Stimulated activated naive CD8-positive, alpha-beta T cell treated with anti-CD3 and anti-CD28 coated beads, Interleukin-15, Interleukin-2, amounts not matched to agents 100 ng/mL and 50 ng/mL, for 24 hours (primary cell): Measurements from ENCODE around the gene OR51I1.

Source experiments
- H3K27ac Mint-ChIP-seq: one replicate; pipeline ENCODE4 v1.8.0; 2021; ENCODE audit warnings: mild to moderate bottlenecking, mixed read lengths
- H3K27me3 Mint-ChIP-seq: one replicate; pipeline ENCODE4 v1.8.0; 2021; ENCODE audit warnings: mixed read lengths
- H3K36me3 Mint-ChIP-seq: one replicate; pipeline ENCODE4 v1.8.0; 2021; ENCODE audit warnings: low read depth, mixed read lengths
- H3K4me1 Mint-ChIP-seq: one replicate; pipeline ENCODE4 v1.8.0; 2021; ENCODE audit warnings: low read depth, mixed read lengths
- H3K4me3 Mint-ChIP-seq: one replicate; pipeline ENCODE4 v1.8.0; 2021; ENCODE audit warnings: mild to moderate bottlenecking, mixed read lengths
- H3K9me3 Mint-ChIP-seq: one replicate; pipeline ENCODE4 v1.8.0; 2021; ENCODE audit warnings: mixed read lengths

OR51I1 gene

DNA sequence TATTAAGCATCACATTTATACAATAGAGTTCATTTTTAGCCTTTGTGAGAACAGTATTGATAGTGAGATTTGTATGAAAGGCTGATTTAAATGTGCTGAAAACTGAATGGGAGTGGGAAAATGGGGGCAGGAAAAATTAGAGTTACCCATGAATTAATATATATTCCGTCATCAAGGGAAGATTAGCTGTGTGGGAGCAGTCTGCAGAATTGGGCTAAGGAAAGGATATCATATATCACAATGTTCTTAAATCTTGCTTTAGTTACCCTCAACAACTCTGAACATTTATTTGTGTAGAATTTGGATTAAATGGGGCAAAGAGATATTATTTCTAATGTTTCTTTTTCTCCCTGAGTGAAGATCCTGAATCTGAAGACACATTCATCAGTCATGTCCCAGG is 19.5 kb downstream of the OR51I1 start, which contains the start of gene OR51Q1:
OR51Q1 (plus strand) TSS at position 301 of the 400 bp plus-strand sequence; CDS start at position 391, 90 bp downstream.
- no peaks in the 10 kb centered on the region for H3K36me3 Mint-ChIP-seq
- H3K4me1 Mint-ChIP-seq, result no peaks in the 10 kb centered on the region
- H3K27ac Mint-ChIP-seq, result no peak within 1 kb of the TSS
- no peak within 1 kb of the TSS for H3K4me3 Mint-ChIP-seq
- H3K27me3 Mint-ChIP-seq, result peaks cover 26% of the 10 kb centered on the region
- H3K9me3 Mint-ChIP-seq, result peaks cover 4% of the 10 kb centered on the region

DNA sequence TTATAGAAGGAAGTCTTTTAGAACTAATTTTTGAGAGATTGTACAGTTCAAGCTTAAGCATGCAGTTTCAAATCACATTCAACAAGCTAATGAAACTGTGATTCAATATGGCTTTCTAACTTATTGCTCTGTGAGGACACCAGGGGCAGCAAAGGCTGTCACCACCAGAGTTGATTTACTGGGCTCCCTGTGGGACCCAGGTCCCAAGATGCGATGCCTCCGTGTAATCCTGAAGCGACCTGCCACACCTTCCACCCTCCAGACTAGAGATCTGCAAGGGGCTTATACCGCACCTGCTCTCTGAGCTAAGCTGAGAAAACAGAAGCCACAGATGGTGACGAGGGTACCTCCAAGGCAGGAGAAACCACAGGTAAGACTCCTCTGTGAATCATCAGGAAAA is 20.3 kb downstream of the OR51I1 start:
- Mint-ChIP-seq H3K36me3 (no peaks in the 10 kb centered on the region), H3K27ac (no peak overlapping the region), H3K4me3 (no peak overlapping the region), H3K4me1 (no peaks in the 10 kb centered on the region), H3K27me3 (peaks cover 22% of the 10 kb centered on the region), H3K9me3 (peaks cover 4% of the 10 kb centered on the region)

DNA sequence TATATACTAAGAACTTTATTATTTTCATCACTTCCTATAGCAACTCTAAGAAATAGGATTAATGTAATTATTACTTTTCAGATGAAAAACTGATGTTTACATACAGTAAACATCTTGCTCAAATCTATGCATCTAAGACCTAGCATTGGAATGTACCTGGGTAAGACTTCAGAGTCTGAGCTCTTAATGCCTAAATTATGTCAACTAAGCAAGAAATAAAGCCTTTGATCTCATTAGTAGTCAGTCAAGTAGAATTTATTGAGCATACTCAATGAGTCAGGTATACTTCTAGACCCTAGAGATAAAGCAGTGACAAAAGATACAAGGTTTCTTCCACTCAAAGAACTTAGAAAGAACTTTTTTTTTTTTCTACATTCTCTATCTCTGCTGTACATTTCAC is 36.1 kb downstream of the OR51I1 start:
- Mint-ChIP-seq H3K27ac (no peak overlapping the region), H3K4me3 (no peak overlapping the region), H3K9me3 (no peaks in the 10 kb centered on the region), H3K36me3 (no peaks in the 10 kb centered on the region), H3K27me3 (peaks cover 20% of the 10 kb centered on the region), H3K4me1 (no peaks in the 10 kb centered on the region)

DNA sequence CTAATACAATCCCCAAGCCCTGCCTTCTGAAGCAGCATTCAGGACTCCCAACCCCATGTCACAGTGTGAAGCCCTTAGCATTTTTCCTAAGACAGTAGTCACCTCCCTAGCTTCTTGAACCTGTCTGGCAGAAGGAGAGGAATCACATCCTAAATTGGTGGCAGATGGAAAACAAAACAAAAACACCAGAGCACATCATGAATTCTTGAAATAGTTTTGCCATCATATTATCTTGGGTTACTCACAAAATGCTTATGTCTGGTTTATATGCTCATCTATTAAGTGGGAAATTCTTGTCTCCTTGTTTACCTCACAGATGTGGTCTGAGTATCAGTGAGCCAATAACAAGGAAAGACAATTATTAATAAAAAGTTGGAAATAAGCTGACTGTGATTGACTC is 42.4 kb downstream of the OR51I1 start:
- H3K27ac Mint-ChIP-seq, result no peak overlapping the region
- H3K27me3 Mint-ChIP-seq, result no peaks in the 10 kb centered on the region
- H3K4me1 Mint-ChIP-seq, result no peaks in the 10 kb centered on the region
- H3K4me3 Mint-ChIP-seq, result no peak overlapping the region
- no peaks in the 10 kb centered on the region for H3K36me3 Mint-ChIP-seq
- H3K9me3 Mint-ChIP-seq, result no peaks in the 10 kb centered on the region

DNA sequence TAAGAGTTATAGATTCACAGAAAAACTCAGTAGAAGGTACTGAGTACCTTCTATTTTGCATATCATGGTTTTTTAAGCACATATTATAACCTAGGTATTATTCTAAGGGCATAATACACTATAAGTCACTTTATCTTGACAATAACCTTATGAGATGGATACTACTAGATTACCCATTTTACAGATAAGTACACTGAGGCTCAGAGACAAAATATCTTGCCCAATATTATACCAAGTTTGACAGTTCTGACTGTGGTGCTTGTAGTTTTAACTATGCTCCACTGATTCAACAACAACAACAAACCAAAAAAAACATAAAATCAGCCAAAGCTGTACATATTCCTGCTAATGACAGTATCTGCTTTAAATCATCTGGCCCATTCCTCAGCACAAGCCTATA is 47.2 kb downstream of the OR51I1 start:
- Mint-ChIP-seq H3K36me3 (no peaks in the 10 kb centered on the region), H3K4me3 (no peak overlapping the region), H3K9me3 (no peaks in the 10 kb centered on the region), H3K27ac (no peak overlapping the region), H3K27me3 (no peaks in the 10 kb centered on the region), H3K4me1 (no peaks in the 10 kb centered on the region)
